ENCODE data around the gene USP37. TPM values are rescaled to one million over a fixed set of nuclear protein-coding genes. Genes with fewer than 3 reads are reported as not detected.

USP37 gene
- total and polyA plus RNA-seq, 2 of the 13 experiments (the other 11 are each of a cell fraction or from before 2014, with no cell fraction given) = 6.5 to 30.6 TPM

DNA sequence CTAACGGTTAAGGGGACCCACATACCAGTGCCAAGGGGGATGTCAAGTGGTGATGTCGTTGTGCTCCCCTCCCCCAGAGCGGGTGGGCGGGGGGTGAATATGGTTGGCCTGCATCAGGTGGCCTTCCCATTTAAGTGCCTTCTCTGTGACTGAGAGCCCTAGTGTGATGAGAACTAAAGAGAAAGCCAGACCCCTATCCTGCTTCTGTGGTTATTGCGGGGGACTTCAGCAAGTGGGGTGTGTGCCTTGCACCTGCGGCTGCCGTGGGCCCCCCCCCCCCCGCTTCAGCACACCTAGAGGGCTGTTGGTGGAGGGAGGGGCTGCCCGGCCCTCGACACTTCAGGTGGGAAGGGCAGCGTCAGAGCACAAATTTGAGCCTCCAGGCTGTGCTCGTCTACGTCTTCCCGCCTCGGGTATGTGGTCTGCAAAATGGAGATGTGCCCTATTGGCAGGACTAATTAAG lies 162.4 kb downstream of the USP37 start (continued):
- TF ChIP-seq ZSCAN12 (CRISPR knock-in tag; IDR thresholded peaks at IDR 0.05) (no peak), SMC3 (IDR thresholded peaks at IDR 0.05; ENCODE audit: low read length) (no peak), ZNF589 (CRISPR knock-in tag; conservative IDR thresholded peaks at IDR 0.05) (0 out of 2 replicates have a peak, but pooled peaks have one; percentile 15), ZNF703 (CRISPR knock-in tag; IDR thresholded peaks at IDR 0.05; ENCODE audit: borderline replicate concordance) (0 out of 2 replicates have a peak, but pooled peaks have one; percentile 76), DNMT3B (CRISPR knock-in tag; conservative IDR thresholded peaks at IDR 0.05) (0 out of 2 replicates have a peak, but pooled peaks have one; percentile 38), POLR2G (IDR thresholded peaks at IDR 0.05; ENCODE audit: low read depth, low read length) (peak; percentile 72), KAT2B (IDR thresholded peaks at IDR 0.05; ENCODE audit: borderline replicate concordance, low read depth, low read length) (no peak), ZBTB49 (CRISPR knock-in tag; IDR thresholded peaks at IDR 0.05; ENCODE audit: borderline replicate concordance) (no peak), PAXIP1 (CRISPR knock-in tag; conservative IDR thresholded peaks at IDR 0.05) (peak; percentile 61; the same call in 1 of the 2 replicates), PHF21A (CRISPR knock-in tag; IDR thresholded peaks at IDR 0.05) (peak; percentile 80), CENPT (CRISPR knock-in tag; IDR thresholded peaks at IDR 0.05; ENCODE audit: low read depth) (no peak), MEIS1 (CRISPR knock-in tag; IDR thresholded peaks at IDR 0.05; ENCODE audit: borderline replicate concordance) (peak; percentile 79; the same call in 1 of the 2 replicates), EEA1 (CRISPR knock-in tag; IDR thresholded peaks at IDR 0.05; ENCODE audit: borderline replicate concordance) (peak; percentile 83; the same call in 1 of the 2 replicates), SRSF1 (optimal IDR thresholded peaks at IDR 0.05; ENCODE audit: low read depth, low read length) (peak; percentile 65)
- TF ChIP-seq, protein P1, sequence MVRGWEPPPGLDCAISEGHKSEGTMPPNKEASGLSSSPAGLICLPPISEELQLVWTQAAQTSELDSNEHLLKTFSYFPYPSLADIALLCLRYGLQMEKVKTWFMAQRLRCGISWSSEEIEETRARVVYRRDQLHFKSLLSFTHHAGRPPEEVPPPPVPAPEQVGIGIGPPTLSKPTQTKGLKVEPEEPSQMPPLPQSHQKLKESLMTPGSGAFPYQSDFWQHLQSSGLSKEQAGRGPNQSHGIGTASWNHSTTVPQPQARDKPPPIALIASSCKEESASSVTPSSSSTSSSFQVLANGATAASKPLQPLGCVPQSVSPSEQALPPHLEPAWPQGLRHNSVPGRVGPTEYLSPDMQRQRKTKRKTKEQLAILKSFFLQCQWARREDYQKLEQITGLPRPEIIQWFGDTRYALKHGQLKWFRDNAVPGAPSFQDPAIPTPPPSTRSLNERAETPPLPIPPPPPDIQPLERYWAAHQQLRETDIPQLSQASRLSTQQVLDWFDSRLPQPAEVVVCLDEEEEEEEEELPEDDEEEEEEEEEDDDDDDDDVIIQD (CRISPR knock-in tag; IDR thresholded peaks at IDR 0.05; ENCODE audit: low read depth) = no peak
- TF ChIP-seq, protein P2, sequence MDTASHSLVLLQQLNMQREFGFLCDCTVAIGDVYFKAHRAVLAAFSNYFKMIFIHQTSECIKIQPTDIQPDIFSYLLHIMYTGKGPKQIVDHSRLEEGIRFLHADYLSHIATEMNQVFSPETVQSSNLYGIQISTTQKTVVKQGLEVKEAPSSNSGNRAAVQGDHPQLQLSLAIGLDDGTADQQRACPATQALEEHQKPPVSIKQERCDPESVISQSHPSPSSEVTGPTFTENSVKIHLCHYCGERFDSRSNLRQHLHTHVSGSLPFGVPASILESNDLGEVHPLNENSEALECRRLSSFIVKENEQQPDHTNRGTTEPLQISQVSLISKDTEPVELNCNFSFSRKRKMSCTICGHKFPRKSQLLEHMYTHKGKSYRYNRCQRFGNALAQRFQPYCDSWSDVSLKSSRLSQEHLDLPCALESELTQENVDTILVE (CRISPR knock-in tag; IDR thresholded peaks at IDR 0.05) = no peak

Data from HepG2 (cell line).